HUES6 (cell line): ENCODE measurements around the gene EFCAB12.
"Not testable (repeated sequence)": the region's sequence is repeated elsewhere in the genome, so short reads cannot be mapped to it uniquely, and the experiment has no call there.

Source experiments
- H3K27ac ChIP-seq: 2 replicates; pipeline ENCODE4 v1.7.0; 2013; ENCODE audit warnings: low read depth, mild to moderate bottlenecking, low read length, inconsistent platforms
- H3K27me3 ChIP-seq: 2 replicates; pipeline ENCODE4 v1.6.1; 2013; ENCODE audit warnings: low read length; ENCODE audit not compliant: control insufficient read depth, insufficient read depth
- H3K36me3 ChIP-seq: 2 replicates; pipeline ENCODE4 v1.6.1; 2013; ENCODE audit warnings: low read length; ENCODE audit not compliant: control insufficient read depth, insufficient read depth
- H3K4me1 ChIP-seq: 2 replicates; pipeline ENCODE4 v1.6.1; 2013; ENCODE audit warnings: low read length; ENCODE audit not compliant: control insufficient read depth, insufficient read depth
- H3K4me3 ChIP-seq: 2 replicates; pipeline ENCODE4 v1.5.1; 2013; ENCODE audit warnings: low read depth, low read length
- H3K9ac ChIP-seq: one replicate; pipeline ENCODE4 v1.6.1; 2013; ENCODE audit warnings: mild to moderate bottlenecking, low read length
- H3K9me3 ChIP-seq: 2 replicates; pipeline ENCODE4 v1.6.1; 2013; ENCODE audit warnings: low read depth, low read length; ENCODE audit not compliant: control insufficient read depth, insufficient read depth

Gene EFCAB12

DNA sequence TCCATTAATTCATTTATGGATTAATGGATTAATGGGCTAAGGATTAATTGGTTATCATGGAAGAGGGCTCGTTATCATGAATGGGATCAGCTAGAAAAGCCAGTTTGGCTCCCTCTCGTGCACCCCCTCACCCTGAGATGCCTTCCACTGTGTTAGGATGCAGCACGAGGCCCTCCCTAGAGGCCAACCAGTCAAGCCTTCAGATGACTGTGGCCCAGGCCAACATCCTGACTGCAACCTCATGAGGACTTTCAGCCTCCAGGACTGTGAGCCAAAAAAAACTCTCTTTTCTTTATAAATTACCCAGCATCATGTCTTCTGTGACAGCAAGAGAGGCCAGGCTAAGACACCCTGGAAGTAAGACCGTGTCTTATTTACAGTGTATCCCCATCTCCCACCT lies 9.0 kb downstream of the EFCAB12 start:
- Histone ChIP-seq H3K27ac (no peak overlapping the region), H3K9ac (no peak overlapping the region), H3K9me3 (no peaks in the 10 kb centered on the region), H3K4me3 (no peak overlapping the region), H3K36me3 (no peaks in the 10 kb centered on the region), H3K27me3 (no peaks in the 10 kb centered on the region), H3K4me1 (peaks cover 15% of the 10 kb centered on the region)

GRCh38 chr3:129418041-129418973 lies 10.1 kb downstream of the EFCAB12 start:
- no peak overlapping the region for H3K27ac ChIP-seq
- peaks cover 5% of the 10 kb centered on the region; the same call in 1 of the 2 replicates for H3K4me1 ChIP-seq

DNA sequence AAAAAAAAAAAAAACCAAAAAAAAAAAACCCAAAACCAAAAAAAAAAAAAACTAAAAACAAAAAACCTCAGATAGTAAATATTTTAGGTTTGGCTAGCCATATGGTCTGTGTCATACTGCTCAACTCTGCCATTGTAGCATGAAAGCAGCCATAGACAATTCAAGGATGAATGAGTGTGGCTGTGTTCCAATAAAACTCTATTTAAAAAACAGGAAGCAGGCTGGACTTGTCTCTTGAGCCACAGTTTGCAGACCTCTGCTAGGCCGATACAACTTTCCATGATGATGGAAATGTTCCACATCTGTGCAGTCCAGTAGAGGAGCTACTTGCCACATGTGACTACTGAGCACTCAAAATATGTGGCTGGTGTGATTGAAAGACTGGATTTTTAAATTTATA lies 11.1 kb downstream of the EFCAB12 start:
- H3K4me3 ChIP-seq, result no peak overlapping the region
- no peaks in the 10 kb centered on the region for H3K9me3 ChIP-seq
- no peaks in the 10 kb centered on the region for H3K36me3 ChIP-seq
- H3K9ac ChIP-seq, result no peak overlapping the region
- no peak overlapping the region for H3K27ac ChIP-seq
- H3K4me1 ChIP-seq, result peaks cover 5% of the 10 kb centered on the region; the same call in 1 of the 2 replicates
- no peaks in the 10 kb centered on the region for H3K27me3 ChIP-seq

More at GRCh38 chr3:129418041-129418973, 10.1 kb downstream of the EFCAB12 start:
- no peaks in the 10 kb centered on the region for H3K9me3 ChIP-seq
- H3K9ac ChIP-seq, result no peak overlapping the region
- H3K4me3 ChIP-seq, result no peak overlapping the region
- no peaks in the 10 kb centered on the region for H3K36me3 ChIP-seq
- H3K27me3 ChIP-seq, result no peaks in the 10 kb centered on the region

DNA sequence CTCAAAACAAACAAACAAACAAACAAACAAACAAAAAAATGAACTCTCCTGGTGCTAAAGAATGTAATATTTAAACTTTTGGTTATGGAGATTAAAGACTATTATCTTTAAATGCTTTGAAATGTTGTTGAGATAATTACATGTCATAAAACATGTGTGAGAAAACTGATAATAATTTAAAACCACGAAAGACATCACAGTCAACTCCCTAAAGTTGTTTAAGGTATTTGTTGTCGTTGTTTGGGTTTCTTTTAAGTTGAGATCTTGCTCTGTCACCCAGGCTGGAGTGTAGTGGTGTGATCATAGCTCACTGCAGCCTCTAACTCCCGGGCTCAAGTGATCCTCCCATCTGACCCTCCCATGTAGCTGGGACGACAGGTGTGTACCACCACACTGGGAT lies 12.0 kb downstream of the EFCAB12 start:
- Histone ChIP-seq H3K27me3 (no peaks in the 10 kb centered on the region), H3K9ac (no peak overlapping the region), H3K27ac (no peak overlapping the region), H3K4me1 (peaks cover 5% of the 10 kb centered on the region; the same call in 1 of the 2 replicates), H3K9me3 (no peaks in the 10 kb centered on the region), H3K4me3 (no peak overlapping the region), H3K36me3 (no peaks in the 10 kb centered on the region)

GRCh38 chr3:129415830-129416229 lies 12.6 kb downstream of the EFCAB12 start:
- peaks cover 5% of the 10 kb centered on the region; the same call in 1 of the 2 replicates for H3K4me1 ChIP-seq
- no peaks in the 10 kb centered on the region for H3K36me3 ChIP-seq
- H3K9me3 ChIP-seq, result no peaks in the 10 kb centered on the region
- no peak overlapping the region for H3K9ac ChIP-seq
- no peaks in the 10 kb centered on the region for H3K27me3 ChIP-seq
- H3K27ac ChIP-seq, result no peak overlapping the region
- H3K4me3 ChIP-seq, result no peak overlapping the region

GRCh38 chr3:129415378-129415777 lies 13.1 kb downstream of the EFCAB12 start:
- Histone ChIP-seq H3K27me3 (no peaks in the 10 kb centered on the region), H3K9ac (no peak overlapping the region), H3K9me3 (no peaks in the 10 kb centered on the region), H3K27ac (no peak overlapping the region), H3K4me3 (no peak overlapping the region), H3K4me1 (peaks cover 5% of the 10 kb centered on the region; the same call in 1 of the 2 replicates), H3K36me3 (no peaks in the 10 kb centered on the region)

DNA sequence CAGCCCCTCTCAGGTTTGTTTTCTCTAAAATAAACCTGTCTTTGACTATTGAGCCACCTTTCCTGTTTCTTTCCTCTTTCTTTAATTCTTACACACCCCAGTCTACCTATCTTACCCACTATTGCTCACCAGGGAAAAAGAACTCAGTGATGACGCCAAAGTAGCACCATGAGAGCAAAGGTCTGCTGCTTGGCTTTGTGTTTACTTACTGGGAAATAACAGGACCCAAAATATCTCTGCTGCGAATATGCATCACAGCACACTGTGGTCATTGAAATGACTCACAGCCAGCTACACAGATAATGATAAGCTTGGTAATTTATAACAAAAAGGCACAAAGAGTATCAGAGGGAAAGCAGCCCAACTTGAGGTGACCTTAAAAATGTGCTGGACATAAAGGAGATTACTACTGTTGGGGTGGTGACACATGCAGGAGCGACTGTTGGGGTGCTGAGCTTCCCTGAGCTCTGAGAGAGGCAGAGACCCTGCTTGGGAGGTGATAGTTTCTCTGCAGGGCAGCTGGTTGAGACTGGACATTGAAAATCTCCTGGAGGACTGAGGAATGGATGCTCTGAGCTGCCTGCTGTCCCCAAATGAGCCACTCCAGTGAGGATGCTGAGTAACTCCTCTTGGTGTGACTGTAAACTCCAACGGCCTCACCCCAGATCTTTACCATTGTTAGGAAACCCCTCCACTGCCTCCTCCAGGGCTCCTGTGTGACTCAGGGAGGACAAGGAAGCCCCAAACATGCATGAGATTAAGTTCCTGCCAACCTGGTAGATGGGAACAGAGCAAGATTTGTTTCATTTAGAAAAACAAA lies 14.5 kb downstream of the EFCAB12 start:
- Histone ChIP-seq H3K27me3 (no peaks in the 10 kb centered on the region), H3K9ac (no peak overlapping the region), H3K4me3 (no peak overlapping the region), H3K36me3 (no peaks in the 10 kb centered on the region), H3K9me3 (no peaks in the 10 kb centered on the region), H3K4me1 (peaks cover 5% of the 10 kb centered on the region; the same call in 1 of the 2 replicates), H3K27ac (no peak overlapping the region)

GRCh38 chr3:129413238-129413637 lies 15.2 kb downstream of the EFCAB12 start:
- H3K9ac ChIP-seq, H3K4me1 ChIP-seq, H3K27ac ChIP-seq, H3K27me3 ChIP-seq, H3K36me3 ChIP-seq, H3K9me3 ChIP-seq, H3K4me3 ChIP-seq: not testable (repeated sequence)

GRCh38 chr3:129412542-129413198 lies 15.8 kb downstream of the EFCAB12 start:
- Histone ChIP-seq H3K36me3 (no peaks in the 10 kb centered on the region), H3K9me3 (no peaks in the 10 kb centered on the region), H3K4me1 (no peaks in the 10 kb centered on the region; the same call in 1 of the 2 replicates), H3K4me3 (no peak overlapping the region), H3K9ac (no peak overlapping the region), H3K27ac (no peak overlapping the region), H3K27me3 (no peaks in the 10 kb centered on the region)

DNA sequence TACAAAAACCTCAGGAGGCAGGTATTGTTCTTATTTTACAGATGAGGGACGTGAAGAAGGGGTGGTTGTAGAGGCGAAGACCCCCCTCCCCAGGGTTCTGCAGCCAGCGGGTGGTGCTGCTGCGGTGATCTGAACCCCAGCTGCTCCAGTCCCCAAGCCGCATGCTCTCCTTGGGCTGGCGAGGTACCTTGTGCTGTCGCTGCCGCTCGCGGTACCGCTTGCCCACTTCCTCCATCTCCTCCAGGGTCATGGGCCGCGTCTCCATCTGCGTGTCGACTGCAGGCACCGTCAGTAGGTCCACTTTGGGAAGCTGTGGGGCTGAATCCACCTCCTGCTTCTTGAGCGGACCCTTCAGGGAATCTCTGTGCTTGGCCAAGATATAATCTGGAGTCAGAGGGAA lies 17.5 kb downstream of the EFCAB12 start:
- H3K27me3 ChIP-seq, result no peaks in the 10 kb centered on the region

More for the DNA sequence above, 17.5 kb downstream of the EFCAB12 start:
- no peak overlapping the region for H3K27ac ChIP-seq
- no peak overlapping the region for H3K4me3 ChIP-seq
- H3K4me1 ChIP-seq, result no peaks in the 10 kb centered on the region; the same call in 1 of the 2 replicates
- no peak overlapping the region for H3K9ac ChIP-seq
- H3K9me3 ChIP-seq, result no peaks in the 10 kb centered on the region
- no peaks in the 10 kb centered on the region for H3K36me3 ChIP-seq
